Measurements from ENCODE around the gene LY6G5B.

The LY6G5B gene

DNA sequence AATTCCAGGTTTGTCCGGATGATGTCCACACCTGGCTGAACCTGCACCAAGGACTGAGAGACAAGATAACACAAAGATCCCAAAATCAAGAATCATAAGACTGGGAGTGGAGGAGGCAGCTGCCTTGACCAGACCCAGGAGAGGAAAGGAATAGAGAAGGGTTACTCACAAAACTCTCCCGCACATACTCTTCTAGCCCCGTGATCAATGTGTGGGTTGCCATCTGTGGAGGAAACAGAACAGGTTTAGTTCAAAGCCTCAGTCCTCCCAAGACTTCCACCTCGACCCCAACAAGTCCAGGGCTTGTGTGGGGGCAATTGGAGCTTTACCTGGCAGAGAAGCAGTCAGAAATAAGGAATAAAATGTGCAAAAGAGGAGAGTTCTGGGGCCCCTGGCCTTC lies 28.4 kb upstream of the LY6G5B start:
- no peak for DNase-seq

DNA sequence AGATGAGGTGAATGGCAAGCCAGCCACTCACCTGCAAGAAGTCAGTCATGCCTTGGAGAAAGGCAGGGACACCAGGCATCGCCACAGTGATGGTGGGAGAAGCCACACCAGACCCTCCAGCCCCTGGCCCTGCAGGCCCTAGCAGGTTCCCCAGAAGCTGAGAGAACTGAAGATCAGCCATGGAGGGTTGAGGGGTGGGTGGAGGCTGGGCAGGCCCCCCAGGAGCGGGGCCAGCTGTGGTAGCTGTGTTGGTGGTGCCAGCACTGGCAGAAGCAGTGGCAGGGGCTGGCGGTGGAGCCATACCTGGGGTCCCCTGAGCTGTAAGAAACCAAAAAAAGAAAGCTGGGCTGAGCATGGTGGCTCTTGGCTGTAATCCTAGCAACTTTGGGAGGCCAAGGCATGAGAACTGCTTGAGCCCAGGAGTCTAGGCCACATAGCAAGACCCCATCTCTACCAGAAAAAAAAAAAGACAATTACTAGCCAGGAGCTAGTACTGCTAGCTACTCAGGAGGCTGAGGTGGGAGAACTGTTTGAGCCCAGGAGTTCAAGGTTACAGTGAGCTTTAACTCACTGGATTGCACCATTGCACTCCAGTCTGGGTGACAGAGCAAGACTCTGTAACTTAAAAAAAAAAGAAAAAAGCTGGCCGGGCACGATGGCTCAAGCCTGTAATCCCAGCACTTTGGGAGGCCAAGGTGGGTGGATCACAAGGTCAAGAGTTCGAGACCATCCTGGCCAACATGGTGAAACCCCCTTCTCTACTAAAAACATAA lies 26.8 kb upstream of the LY6G5B start:
- no peak for DNase-seq

DNA sequence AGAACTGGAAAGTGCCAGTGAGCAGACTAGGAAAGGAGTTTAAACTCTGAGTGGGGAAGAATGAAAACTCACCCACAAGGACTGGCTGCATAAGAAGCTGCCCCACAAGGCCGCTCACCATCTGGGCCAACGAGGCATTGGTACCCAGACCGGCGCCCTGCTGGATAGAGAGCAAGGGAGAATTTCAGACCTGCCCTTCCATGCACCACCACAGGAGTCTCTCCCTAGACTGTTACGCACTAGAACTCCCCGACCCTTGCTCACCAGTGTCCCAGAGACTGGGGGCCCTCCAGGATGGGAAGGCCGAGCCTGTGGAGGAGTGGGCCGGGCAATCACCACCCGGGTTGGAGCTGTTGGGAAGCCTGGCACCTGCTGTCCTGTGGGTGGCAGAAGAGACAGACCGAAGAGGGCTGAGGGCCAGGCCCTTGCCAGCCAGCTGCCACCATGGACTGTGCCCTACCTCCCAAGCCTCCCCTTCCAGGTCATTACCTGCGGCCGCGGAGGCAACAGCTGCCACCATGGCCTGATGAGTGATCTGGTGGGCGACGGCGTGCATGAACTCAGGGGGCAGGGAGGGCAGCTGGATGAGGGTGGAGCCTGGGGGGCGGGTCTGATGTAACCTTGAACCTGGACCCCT lies 25.8 kb upstream of the LY6G5B start:
- no peak for DNase-seq

DNA sequence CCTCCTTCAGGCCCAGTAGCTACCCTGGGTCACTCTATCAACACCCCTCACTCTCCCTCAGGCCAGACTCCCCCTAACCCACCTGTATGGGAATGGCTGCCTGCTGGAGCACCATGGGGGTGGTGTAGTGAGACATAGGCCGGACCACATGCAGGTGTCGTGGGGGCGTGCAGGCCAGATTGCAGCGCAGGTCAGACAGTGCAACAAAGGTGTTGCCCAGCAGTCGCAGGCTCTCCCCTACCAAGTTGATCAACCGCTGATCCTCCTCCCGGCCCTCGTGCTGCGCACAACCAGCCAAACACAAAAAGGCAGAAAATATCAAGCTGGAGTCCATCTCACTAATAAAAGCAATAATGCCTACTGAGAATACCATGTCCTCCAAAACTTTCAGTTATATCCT lies 24.5 kb upstream of the LY6G5B start:
- DNase-seq: no peak

DNA sequence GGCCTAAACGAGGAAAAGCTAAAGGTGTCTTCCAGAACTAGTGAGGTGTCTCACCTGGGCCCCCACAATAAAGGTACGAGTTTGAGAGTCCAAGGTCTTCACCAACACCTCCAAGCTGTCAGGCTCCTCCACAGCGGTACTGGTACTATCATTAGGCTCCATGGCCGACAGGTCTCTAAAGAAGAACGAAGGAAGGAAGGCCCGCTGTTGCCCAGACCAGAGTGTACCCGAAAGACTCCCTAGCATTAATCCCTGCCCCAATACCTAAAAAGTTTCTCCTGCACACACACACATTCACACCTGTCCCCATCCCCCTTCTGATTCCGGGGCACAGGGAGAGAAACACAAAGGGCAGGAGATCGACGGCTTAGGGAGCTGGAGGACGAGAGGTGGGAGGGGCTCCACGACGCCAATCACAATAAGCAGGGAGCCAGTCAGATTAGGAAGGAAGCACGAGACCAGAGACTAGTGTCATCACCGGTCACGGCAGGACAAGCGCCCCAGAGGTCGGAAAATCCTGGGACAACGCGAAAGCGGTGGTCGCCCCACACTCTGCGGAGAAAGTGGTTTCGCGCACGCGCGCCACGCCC lies 18.1 kb upstream of the LY6G5B start:
- DNase-seq: peak; percentile 79

DNA sequence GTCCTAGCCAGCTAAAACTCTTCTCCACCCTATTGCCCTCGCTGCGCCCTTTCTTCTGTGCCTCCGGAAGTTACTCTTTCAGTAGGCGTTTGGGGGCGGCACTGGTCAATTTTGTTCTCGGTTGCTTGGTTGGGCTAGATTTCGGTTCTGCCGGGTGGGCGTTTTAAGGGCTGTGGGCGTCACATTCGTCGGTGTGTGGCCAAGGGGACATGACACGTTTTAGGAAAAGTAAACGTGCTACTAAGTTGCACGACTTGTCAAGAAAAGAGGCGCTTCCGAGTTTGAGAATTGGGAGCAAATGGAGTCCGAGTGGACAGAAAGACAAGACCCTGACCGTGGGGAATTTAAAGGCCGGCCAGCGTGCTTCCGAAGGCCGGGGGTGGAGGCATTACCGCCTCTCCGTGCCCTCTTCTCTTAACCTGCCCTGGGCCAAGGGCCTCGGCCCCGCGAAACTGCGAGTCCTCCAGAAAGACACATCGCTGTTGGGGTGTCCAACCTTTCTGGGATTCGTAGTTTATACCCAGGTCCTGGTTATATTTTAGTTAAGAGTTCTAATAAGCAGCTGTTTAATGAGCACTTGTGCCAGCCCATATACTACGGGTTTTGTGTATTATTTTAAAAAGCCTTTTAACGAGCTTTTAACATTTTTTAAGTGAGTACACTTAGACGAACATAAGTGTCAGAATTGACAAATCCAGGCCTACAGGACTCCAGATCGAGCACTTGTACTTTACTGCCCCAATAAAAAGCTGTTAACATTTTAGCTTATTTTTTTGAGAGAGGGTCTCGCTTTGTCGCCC lies 16.7 kb upstream of the LY6G5B start:
- DNase-seq: peak; percentile 96

DNA sequence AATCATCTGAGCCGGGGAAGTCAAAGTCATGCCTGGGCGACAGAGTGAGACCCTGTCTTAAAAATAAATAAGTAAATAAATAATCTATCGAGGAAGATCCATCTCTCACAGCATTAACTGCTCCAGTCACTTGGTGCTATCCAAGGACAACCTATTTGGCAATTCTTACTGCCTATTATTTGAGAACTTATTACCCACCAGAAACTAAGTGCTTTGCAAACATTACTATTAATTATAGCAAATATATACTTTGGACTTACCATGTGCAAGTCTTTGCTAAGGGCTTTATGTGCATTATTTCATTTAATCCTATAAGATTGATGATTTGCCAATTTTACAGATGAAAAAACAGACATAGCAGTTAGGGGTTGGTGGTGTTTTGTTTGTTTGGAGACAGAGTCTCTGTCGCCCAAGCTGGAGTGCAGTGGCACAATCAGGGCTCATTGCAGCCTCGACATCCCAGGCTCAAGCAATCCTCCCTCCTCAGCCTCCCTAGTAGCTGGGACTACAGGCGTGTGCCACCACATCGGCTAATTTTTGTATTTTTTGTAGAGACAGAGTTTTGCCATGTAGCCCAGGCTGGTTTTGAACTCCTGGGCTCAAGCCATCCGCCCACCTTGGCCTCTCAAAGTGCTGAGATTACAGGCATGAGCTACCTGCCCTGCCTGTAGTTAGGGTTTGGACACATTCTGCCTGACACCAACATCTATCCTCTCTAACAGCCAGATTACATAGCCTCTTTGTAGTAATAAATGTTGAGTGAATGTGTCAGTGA lies 15.0 kb upstream of the LY6G5B start:
- DNase-seq: no peak

DNA sequence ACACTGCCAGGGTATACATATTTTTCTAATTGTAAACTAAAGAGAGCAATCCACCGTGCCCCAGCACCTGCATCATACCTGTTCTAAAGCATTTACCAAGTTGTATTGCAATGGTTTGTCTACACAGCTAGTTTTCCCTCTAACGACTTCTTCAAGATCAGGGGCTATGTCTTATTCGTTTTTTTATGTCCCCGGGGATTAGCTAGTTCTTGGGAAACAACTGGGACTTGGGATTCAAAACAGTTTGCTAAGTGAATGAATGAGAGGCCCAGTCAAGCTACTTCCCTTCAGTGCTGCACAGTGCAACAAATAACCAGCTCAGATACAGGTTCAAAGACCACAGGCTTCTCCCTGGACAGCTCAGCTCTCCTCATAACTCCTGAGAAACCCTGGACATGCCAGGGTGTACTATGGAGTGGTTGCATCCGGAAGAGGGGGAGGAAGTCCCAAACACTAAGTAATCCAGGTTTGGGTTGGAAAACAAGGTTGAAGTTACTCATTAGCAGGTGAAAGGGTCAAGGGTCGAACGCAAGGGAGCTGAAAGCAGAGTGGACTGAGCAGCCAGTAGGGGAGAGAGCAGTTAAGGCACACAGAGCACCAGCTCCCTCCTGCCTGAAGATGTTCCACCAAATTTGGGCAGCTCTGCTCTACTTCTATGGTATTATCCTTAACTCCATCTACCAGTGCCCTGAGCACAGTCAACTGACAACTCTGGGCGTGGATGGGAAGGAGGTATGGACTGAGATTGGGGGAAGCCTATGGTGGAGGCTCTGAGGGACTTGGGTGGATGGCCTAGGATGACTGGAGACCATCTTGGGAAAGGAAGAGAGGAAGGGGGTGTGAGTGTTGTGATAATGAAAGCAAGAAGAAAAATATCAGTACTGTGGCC lies 14.2 kb upstream of the LY6G5B start, which contains the start of gene APOM:
Gene APOM, plus strand, starts transcription at position 546 of the 889 bp plus-strand sequence. Its CDS starts 73 bp downstream, at position 619.
- no peak for DNase-seq

DNA sequence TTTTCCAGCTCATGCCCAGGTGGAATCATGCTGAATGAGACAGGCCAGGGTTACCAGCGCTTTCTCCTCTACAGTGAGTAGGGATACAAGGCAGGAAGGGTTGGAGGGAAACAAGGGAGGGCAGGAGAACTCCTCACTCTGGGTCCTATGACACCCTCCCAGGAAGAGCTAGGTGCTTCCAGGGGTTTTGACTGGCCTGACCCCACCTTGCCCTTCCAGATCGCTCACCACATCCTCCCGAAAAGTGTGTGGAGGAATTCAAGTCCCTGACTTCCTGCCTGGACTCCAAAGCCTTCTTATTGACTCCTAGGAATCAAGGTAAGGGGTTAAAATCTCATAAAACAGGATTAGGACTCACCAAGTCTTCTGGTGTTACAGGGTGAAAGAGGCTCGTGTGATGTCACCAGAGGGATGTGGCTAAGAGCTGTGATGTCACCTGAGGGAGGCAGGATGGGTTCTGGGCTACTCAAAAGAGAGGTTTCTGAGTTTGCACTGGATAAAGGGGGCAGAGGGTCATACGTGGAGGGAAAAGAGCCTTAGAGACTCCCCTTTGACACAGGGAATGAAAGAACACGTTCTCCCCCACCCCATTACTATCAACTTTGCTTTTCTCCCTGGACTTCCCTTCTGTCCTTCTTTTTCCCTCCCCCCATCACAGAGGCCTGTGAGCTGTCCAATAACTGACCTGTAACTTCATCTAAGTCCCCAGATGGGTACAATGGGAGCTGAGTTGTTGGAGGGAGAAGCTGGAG lies 12.2 kb upstream of the LY6G5B start:
- DNase-seq: no peak

DNA sequence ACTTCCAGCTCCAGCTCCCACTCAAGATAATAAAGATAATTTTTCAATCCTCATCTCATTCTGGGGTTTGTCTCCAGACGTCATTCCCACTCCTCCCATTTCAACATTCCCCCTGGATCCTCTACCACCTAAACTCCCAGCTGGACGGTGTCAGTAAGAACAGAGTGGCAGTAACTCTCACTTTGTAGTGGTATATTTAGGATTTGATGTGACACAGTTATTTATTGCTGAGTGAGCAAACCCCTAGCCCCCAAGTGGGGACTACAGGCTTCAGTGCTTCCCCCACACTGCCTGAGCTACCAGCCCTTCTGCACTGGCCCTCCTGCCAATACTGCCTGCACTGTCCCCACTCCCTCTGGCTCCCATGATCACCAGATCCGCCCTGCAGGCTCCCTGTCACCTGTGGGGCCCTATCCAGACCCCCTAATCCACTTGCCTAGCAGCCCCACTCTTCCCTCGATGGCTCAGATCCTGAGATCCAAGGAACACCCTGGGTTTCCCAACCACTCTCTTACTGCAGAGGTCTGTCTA lies 11.6 kb upstream of the LY6G5B start:
- DNase-seq: no peak

DNA sequence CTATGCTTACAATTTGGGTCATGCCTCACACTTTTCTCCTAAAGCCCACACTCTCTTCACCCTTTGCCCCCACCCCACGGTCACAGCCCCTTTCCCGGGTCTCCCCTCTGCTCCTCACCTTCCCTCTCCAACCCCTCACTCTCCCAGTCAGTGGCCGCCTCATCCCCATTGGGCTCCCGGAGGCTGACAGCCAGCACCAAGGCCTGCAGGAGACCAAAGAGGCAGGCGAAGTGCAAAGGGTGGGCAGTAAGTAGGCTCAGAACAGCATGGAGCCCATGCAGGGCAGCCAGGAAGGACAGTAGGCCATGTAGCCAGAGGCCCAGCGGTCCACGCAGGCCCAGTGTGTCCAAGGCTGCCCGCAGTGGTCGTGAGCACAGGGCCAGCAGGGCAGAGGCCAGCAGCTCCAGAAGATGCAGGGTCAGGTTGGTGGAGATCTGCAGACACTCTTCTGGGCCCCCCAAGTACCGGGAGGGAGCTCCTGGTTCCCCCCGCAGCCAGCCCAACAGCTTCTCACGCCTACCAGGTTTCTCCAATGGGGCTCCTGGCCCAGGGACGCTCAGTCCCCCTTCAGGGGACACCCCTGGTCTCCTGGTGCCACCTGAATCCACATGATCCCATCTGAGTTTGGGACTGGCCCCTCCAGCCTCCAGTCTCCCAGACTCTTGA lies 10.7 kb upstream of the LY6G5B start:
- no peak for DNase-seq

DNA sequence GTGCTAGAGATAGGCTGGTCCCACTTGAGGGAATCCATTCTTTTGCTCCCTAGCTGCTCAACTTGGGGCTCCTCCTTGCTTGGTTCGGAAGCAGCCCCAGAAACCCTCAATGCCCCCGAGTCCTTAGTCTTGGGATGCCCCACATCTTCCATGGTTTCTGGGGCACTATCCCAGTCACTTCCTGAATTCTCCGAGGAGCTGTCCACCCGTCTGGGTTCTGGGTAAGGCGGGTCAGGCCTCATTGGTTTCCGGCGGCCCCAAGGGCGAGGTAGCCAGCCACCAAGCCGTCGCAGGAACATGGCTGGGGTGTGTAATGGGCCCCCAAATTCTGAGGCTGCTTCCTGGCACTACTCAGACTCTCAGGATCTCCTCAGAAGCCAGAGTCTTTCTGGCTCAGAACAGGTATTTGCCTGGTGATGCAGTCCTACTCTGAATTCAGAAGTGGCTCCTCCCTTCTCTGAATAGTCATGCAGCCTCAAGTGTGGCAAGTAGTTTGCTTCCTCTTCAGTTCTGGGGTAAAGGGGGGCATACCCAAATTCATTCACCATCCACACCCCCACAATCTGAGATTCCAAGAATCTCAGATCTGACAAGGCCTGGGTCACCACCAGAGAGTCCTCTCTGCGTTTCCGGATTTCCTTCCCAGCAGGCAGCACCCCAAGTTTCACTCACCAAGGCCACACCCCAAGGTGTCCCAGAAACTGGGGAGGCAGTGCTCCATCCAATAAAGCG lies 10.0 kb upstream of the LY6G5B start:
- no peak for DNase-seq

DNA sequence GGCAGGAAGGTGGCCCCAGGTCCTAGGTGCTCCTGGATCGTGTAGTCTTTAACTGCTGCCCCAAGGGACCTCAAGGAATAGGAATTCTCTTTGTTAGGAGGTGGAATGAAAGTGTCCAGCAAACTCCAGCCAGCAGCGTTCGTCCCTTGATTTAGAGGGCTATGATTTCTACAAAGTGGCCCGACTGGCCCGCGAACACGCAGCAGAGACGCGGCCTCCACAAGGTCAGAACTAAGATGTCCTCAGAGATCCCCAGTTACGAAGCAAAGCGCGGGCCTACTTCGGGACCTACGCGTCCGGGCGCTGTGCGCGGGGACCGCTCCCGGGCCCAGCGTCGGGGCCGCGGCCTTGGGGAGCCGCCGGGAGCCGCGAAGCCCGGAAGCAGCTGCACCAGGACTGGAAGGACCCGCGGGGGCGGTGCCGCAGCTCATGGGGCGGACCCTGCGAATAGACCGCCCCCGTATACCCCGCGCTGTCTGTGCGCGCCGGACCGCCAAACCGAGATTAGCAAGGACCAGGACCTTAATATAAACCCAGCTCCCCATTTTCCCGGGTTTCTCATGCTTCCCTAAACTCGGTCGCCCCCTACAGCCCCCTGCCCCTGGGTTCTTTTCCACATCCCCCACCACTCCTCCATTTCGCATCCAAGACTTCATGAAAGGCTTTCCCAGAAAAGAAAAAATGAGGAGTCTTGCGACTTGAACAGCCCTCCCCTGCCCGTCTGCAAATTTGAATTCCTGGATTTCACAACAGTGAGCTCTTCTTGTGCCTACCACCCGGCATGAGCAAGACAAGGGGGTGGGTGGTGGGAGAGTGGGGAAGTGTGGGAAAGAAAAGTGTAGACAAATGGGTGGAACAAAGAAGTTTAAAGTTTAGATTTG lies 9.2 kb upstream of the LY6G5B start, which contains the start of gene C6orf47:
Gene C6orf47, minus strand, starts transcription at position 398 of the 881 bp plus-strand sequence. CDS start 831 bp downstream, outside the sequence.
- DNase-seq: peak; percentile 84

DNA sequence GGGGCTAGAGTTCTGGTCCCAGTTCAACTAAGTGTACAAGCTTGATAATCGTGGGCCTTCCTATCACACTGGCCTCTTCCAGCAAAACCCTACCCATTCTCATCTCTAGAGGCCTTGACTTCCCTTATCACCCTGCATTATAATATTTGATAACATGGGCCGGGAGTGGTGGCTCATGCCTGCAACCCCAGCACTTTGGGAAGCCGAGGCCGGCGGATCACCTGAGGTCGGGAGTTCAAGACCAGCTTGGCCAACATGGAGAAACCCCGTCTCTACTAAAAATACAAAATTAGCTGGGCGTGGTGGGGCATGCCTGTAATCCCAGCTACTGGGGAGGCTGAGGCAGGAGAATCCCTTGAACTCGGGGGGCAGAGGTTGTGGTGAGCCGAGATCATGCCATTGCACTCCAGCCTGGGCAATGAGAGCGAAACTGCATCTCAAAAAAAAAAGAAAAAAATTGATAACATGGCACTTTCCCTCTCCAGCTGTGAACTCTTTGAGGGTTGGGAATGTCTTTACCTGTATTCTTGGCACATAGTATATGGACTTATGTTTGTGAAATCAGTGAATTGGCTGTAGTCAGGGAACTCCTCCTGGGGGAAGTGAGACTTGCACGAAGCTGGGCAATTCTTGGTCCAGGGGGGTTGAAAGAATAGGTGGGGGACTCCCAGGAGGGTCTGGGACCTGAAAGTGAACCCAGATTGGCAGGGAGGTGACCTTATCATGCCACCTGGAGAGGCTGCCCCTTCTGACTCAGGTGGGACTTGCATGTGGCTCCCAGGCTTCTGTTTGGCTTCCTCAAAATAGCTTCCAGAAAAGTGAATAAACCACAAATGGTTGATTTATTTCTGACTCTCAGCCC lies 8.3 kb upstream of the LY6G5B start:
- no peak for DNase-seq

DNA sequence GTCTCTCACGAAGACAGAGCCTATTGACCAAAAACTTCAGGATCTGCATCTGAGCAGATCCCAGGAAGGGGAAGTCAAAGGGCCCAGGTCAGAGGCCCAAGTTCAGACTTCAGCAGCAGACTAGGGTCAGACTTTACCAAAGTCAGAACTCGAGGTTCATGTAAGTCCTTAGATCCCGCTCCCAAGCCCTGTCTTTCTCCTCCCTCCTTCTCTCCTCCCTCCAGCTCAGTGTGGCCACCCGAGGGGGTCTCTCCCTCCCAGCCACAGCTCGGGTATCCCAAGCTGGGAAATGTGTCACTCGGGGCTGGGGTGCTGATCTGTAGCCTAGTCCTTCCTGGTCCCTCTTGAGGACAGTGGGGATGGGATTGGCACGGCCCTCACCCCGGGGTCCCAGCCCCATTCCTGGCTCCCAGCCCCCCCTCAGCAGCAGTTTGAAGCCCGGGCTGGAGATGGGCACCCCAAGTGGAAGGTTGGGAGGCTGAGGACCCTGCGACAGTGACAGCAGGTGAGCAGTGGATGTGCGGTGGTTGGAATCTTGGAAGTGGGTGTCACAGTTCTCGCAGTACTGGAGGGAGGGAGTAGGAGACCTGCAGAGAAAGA lies 7.6 kb upstream of the LY6G5B start:
- no peak for DNase-seq

All from NCI-H345 (cell line).